Measurements from ENCODE around the gene KLHL36.
"Not testable (repeated sequence)": the region's sequence is repeated elsewhere in the genome, so short reads cannot be mapped to it uniquely, and the experiment has no call there.

The KLHL36 gene

DNA sequence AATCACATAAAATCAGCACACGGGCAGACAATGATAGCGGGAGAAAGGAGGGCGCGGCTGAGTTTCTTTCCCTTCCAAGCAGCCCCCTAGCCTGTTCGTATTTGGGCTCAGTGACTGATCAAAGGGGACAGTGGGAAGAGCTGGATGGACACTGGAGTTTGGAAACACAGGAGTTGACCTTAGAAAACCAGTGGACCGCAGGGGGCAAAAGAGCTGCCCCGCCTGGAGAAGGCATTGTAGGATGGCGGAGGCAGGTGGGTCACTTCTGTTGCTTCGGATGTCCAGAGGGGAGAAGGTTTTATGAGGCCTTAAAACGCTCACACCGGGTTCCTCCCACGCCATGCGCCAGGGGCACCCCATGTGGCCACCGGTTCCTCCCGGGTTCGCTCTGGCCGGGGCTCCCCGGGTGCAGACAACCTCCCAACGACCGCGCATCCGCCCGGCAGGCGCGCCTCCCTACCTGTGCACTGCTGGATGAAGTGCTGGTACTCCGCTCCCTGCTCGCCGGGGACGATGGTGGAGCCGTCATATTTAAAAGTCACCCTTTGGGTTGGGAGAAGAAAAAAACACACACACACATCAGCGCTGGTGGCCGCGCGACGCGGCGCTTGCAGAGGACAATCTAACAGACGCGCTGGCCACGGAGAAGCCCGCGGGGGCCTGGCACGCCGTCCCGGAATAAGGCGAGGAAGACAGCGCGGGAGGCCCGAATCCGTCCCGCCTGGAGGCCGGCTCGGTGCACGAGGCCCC lies 31.1 kb upstream of the KLHL36 start:
- DNase-seq = peak; percentile 24

DNA sequence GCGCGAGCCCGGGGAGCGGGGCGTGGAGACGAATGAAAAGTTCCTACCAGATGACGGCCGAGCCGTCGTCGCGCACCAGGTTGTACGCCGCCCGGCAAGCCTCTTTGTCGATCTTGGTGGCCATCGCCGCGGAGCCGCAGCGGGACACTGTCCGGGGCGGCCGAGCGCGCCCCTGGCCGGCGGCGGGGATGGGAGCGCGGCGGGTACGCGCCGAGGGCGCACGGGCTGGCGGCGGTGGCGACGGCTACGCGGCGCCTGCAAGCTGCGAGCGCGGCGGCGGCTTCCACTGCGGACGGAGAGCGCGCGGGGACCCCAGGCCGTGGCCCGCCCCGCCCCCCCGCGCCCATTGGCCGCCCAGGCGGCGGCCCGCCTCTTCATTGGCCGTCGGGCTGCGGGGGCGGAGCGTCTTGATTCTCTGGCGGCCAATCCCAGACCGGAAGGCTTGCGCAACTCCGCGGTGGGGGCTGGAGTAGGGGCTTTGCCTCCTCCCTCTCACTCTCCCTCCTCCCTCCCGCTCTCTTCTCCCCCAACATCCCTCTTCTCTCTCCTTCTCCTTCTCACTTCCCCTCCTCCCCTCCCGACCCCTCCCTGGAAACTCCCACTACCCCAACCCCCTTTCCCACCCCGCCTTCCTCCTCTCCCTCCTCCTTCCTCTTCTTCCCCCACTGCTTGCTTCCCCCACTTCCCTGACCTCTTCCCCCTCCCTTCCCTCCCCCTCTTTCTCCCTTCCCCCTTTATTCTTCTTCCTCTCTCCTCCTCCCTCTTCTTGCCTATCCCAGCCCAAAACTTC lies 30.3 kb upstream of the KLHL36 start, which contains the start of gene COTL1:
Gene COTL1 (minus strand): TSS at position 288 of the 790 bp plus-strand sequence. CDS start 164 bp downstream, at position 124.
- DNase-seq = peak; percentile 90

DNA sequence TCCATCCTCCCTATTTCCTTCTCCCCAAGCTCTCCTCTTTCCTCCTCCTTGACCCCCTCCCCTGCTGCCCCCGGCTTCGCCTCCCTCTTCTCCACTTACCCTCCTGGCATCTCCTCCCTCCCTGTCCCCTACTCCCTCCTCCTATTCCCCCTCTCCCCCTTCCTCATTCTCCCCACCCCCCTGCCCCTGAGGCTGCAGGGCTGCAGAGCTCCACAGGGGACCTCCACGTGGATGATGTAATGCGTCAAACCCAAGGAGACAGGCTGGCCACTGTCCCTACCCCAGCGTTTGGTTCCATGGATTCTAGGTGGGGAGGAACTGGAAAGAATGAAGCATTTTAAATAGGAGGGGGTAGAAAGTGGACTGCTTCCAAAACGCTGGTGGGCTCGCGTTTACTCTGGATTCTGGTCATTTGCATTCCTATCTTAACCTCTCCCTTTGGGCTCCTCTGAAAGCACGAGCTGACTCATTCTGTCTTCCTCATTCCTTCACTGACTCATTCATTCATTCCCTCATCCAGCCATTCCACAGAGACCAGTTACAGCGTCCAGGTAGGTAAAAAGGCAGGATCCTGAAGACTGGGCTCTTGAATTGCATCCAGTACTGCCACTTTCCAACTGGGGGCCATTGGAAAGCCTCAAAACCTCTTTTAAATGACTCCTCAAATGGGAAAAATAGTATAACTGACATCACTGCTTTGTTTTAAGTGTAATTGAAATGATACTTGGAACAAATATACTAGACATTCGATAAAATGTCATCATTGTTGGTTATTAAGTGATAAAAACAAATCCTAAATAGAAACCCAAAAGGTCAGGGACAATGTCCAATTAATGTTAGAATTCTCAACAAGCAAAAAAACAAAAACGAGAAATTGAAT lies 29.5 kb upstream of the KLHL36 start:
- no peak for DNase-seq

DNA sequence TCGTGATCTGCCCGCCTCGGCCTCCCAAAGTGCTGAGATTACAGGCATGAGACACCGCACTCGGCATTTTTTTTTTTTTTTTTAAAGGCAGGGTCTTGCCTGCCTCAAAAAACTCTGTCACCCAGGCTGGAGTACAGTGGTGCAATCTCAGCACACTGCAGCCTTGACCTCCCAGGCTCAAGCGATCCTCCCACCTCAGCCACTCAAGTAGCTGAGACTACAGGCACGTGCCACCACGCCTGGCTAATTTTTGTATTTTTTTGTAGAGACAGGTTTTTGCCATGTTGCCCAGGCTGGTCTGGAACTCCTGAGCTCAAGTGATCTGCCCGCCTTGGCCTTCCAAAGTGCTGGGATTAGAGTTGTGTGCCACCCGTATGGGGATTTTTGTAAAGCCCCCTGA lies 27.4 kb upstream of the KLHL36 start:
- not testable (repeated sequence) for DNase-seq

DNA sequence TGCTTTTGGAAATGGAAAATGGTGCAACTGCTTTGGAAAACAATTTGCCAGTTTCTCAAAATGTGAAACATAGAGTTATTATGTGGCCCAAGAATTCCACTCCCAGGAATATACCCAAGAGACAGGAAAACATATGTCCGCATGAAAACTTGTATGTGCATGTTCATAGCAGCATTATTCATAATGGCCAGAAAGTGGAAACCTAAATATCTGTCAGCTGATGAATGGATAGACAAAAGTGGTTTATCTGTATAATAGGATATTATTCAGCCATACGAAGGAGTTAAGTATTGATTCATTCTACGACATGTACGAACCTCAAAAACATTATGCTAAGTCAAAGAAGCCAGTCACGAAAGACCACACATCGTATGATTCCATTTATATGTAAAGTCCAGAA lies 22.8 kb upstream of the KLHL36 start:
- no peak for DNase-seq

DNA sequence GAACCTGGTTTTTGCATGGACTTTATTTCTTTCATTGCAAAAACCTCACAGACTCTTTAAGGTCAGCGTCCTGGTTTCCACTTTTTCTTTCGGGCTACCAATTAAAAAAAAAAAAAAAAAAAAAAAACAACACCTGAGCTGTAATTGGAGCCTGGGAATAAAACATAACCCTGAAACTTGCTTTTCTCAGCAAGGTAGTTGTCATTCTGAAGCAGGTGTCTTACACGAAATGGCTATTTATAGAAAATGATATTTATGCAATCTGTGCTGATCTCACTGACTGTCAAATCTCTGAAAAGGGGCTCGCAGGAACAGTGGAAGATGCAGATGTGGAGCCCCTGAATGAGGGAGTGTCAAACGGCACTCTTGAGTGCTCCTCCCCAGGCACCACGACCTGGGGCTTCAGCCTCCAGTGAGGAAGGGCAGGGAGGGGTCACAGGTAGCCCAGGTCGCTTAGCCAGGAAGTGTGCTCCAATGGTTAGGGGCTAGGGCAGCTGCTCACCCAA lies 20.0 kb upstream of the KLHL36 start:
- peak; percentile 68 for DNase-seq

DNA sequence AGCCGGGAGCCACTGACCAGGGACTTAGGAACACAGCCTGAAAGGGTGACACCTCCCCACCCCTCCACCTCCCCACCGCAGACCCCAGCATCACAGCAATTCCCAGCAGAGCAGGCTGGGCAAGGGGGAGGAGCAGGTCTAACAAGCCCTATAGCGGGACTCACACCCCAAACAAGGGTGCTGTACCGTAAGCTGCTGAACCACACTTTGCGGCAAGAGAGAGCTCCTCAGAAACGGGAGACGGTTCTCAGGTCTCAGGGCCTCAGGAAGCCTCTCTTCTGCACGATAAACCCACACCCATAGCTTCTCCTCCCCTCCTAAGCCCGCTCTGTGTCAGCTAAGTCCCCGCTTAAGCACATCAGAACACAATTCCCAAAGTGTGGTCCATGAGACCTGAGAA lies 18.7 kb upstream of the KLHL36 start:
- DNase-seq = no peak

DNA sequence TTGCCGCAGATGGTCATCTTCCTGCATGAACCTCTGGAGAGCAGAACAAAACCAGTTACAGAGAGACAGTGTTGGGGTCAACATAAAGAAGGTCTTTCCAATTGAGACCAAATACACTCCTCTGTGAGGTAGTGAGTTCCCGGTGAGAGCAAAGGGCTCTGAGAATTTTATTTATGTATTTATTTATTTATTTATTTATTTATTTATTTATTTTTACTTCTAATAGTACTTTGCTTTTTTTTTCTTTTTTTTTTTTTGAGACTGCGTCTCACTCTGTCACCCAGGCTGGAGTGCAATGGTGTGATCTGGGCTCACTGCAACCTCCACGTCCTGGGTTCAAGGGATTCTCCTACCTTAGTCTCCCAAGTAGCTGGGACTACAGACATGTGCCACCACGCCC lies 18.3 kb upstream of the KLHL36 start:
- no peak for DNase-seq

DNA sequence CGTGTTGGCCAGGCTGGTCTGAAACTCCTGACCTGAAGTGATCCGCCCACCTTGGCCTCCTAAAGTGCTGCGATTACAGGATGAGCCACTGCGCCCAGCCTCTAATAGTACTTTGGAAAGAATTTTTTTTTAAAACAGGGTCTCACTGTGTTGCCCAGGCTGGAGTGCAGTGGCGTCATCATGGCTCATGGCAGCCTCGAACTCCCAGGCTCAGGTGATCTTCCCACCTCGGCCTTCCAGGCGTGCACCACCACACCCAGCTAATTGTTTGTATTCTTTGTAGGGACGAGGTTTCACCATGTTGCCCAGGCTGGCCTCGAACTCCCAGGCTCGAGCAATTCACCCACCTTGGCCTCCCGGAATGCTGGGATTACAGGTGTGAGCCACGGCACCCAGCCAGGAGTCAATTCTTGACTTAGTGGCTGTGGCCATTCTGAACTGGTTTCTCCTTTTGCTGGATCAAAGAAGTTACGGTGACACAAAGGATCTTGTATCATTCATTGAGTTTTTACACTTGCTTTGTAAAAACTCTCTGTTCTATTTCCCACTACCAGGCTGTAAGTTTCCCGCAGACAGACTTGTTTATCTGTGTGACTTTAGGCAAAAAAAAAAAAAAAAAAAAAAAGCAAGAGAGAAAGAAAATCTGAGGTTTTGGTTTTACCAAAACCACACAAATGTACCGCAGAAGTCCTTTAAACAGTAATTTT lies 17.7 kb upstream of the KLHL36 start:
- DNase-seq = no peak

DNA sequence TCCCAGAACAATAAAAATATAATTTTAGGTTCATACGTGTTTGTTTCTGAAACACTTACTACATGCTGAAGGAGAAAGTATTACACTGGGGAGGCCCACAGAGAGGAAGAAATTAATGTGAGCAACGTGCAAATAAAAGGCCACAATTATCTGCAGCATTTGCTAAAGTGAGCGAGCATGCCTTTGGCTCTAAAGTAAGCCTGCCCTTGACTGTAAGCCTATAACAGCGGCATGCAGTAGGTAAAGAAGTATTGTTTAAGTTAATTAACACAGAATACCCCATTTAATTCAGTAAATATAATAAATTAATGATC lies 17.2 kb upstream of the KLHL36 start:
- no peak for DNase-seq

DNA sequence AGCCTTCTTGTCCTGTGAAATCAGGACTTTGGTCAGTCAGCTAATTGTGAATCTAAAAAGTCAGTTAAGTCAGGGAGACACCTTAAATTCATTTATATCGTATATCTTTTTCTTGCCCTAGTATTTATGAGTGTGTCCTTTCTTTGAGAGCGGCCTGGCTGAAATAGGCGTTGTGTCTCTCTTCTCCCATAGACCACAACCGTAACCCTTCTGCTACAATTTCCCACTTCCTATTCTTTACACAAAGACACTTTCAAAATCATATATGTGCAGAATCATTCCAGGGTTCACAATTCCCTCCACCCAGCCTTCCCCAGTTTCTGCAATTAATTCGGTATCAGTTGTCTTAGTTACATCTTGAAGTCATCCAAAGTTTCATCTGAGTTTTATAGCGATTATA lies 16.4 kb upstream of the KLHL36 start:
- DNase-seq = no peak

DNA sequence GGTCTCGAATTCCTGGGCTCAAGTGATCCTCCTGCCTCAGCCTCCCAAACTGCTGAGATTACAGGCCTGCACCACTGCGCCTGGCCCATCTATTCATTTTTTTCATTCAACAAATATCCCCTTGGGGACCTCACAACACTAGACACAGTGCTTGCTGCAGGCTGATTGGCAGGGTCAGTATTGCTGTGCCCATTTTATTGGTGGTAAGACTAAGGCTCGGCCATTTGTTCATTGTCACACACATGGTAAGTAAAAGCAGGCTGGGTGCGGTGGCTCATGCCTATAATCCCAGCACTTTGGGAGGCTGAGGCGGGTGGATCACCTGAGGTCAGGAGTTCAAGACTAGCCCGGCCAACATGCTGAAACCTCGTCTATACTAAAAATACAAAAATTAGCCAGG lies 15.4 kb upstream of the KLHL36 start:
- DNase-seq = not testable (repeated sequence)

DNA sequence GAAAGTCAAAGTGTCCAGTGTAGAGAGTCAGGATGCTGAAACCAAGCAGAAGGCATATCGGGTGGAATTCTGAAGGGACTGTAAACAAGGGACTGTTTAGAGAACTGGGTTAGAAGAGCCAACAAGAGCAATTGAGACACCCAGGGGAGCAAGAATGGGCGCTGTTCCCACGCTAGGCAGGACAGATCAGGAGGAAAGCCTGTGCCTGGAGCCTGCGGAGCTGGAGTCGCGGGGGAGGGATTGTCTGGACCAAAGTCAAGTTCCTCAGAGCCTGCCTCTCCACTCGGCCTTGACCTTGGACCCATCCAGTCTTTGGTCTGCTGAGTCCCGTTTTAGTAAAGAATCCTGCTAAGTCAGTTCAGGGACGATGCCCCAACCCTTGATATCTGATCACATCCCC lies 14.7 kb upstream of the KLHL36 start:
- DNase-seq = no peak

DNA sequence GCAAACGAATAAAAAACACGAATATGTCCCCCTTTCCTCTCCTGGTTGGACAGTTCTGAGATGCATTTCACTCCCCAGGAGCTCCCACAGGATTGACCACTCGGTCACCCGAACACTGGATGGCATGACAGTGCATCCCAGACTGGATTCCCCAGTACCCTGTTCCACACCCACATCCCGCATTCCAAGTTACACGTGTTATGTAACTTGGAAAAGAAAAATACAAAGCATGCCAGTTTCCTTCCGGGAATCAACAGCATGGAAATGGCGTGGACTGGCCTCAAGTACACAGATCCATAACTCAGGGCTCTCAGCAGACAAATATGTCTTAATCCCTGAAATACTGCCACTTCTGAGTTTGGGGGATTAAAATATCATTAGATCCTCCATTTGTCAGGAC lies 12.6 kb upstream of the KLHL36 start:
- no peak for DNase-seq

DNA sequence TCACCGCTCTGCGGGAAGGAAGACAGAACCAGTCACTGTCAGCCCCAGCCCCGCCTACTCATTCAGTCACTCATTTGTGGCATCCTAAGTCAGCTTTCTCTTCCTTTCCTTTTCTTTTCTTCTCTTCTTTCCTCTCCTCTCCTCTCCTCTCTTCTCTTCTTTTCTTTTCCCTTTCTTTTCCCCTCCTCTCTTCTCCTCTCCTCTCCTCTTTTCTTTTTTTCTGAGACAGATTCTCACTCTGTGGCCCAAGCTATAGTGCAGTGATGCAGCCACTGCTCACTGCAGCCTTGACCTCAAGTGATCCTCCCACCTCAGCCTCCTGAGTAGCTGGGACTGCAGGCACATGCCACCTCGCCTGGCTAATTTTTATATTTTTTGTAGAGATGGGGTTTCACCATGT lies 10.6 kb upstream of the KLHL36 start:
- DNase-seq = no peak

DNA sequence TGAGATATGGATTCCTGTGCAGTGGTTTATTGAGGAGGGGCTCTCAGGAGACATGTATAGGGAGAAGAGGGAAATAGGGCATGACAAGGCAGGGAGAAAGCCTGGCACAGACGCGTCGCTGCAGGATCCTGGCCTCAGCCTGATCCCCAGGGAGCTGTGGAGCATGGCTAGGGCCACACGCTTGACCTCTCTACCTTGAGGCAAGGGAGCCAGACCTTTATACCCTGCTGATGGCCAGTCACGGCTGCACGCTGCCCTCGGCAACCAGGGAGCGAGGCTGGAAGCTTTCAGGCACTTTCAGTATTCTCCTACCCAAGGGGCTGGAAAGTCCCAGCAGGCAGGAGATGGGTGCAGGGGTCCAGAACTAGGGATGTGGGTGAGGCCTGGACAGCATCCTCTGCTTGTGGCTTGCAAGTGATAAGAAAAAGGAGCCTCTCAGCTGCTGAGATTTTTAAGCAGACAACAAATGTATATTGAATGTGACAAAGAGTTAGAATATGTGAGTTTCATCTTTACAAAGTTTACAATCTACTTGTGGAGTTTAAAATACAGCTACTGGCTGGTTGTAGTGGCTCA lies 10.0 kb upstream of the KLHL36 start:
- no peak for DNase-seq

DNA sequence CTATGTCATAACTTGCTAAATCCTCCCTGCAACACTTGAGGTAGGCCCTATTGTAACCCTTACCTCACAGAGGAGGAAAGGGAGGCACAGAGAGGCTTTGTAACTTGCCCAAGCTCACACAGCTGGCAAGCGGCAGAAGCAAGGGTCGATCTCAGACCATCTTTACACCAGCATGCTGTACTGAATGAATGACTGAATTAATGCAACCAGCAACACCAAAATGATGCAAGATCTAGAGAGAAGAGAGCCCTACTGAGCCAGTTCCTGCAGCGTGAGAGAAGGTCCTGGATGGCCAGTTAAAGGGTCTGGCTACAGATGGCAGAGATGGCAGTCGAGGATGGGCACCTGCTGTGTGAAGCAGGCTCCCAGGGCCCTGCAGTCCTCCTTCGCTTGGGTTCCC lies 8.2 kb upstream of the KLHL36 start:
- no peak for DNase-seq

DNA sequence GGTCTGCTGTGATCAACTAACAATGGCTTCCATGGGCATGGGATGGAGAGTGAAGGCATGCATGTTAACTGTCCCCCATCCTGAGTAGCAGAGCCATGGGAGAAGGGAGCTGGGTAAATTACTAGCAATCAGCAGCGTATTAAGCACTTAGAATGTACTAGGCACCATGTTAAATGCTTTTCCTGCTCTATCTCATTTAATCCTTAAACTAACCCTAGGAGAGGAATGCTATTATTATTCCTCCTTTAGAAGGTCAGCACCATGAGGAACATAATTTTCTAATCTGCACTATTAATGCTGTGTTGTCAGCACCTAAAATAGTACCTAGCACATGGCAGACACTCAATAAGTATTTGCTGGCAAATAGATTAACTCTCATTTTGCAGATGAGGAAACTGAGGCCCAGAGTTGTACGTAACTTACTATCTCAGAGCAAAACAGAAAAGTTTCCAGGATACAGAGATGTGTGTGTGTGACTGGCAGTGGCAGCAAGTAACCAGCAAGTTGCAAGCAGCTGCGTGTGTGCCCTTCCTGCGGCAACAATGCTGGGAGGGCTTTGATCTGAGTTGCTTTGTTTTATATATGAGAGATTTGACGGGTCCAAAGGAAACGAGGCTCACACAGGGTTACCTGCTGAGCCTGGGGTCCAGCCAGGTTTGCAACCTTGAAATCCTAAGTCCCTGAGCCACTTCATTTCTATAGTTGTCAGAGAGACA lies 6.5 kb upstream of the KLHL36 start:
- DNase-seq = no peak

DNA sequence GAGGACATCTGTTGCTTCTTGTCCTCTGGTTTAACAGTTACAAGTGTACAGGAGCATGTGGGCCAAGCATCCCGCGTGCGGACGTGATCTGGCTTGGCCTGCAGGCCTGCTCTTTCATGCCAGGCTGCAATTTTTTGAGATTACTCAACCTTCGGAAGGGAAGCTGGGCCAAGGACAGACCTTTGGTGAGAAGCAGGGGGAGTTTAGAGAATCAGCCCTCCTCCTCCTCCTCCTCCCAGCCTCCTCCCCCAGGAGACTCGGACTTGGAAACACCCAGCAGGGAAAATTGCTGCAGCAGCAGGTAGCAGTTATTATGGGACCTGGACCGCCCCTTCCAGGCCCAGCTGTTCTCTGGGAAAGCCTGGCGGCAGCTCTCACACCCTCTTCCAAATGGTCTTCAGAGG lies 5.1 kb upstream of the KLHL36 start:
- no peak for DNase-seq

DNA sequence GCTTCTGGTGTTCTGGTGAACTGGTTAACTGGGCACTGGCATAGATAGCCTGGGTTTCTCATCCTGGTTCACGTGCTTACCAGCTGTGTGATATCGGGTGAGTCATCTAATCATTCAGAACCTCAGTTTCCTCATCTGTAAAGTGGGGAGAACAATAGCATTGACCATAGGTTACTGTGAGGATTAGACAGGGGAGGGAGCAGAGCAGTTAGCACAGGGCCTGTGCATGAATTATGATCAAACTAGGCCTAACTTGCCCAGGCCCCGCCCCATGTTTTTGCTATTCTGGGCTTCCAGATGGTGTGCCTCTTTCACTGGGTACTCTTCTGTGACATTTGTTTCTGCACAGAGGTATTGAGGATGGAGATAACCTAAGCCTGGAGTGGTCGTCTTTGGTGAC lies 4.6 kb upstream of the KLHL36 start:
- peak; percentile 48 for DNase-seq
